T follicular helper cell (primary cell): ENCODE results near the gene ANK2.
A peak's percentile ranks its signal among the peaks of the same experiment; 100 is the strongest.

Experiments used
- DNase-seq: peaks from one replicate; pipeline ENCODE4 v3.0.0-alpha.2; 2020; ENCODE audit warnings: low read depth

ANK2 gene

GRCh38 chr4:113344100-113344499 is 294.6 kb downstream of the ANK2 start:
- DNase-seq: no peak

GRCh38 chr4:113347245-113347644 is 297.8 kb downstream of the ANK2 start:
- no peak for DNase-seq

GRCh38 chr4:113349430-113349829 is 300.0 kb downstream of the ANK2 start:
- no peak for DNase-seq

GRCh38 chr4:113350576-113350975 is 301.1 kb downstream of the ANK2 start:
- DNase-seq: no peak

- DNase-seq: peak; percentile 13
Measured at GRCh38 chr4:113355550-113356371, 306.3 kb downstream of the ANK2 start.

GRCh38 chr4:113356453-113356852 is 307.0 kb downstream of the ANK2 start:
- no peak for DNase-seq

GRCh38 chr4:113358784-113359183 is 309.3 kb downstream of the ANK2 start:
- no peak for DNase-seq

- no peak for DNase-seq
Measured at GRCh38 chr4:113365377-113365776, 315.9 kb downstream of the ANK2 start.

GRCh38 chr4:113368056-113368455 is 318.6 kb downstream of the ANK2 start:
- no peak for DNase-seq

- no peak for DNase-seq
Measured at GRCh38 chr4:113371111-113371510, 321.7 kb downstream of the ANK2 start.

GRCh38 chr4:113375964-113376666 is 326.7 kb downstream of the ANK2 start:
- no peak for DNase-seq

GRCh38 chr4:113378836-113379235 is 329.4 kb downstream of the ANK2 start:
- no peak for DNase-seq

GRCh38 chr4:113382704-113383103 is 333.3 kb downstream of the ANK2 start:
- no peak for DNase-seq

GRCh38 chr4:113383111-113383785 is 333.8 kb downstream of the ANK2 start:
- DNase-seq: no peak

- DNase-seq: no peak
Measured at GRCh38 chr4:113384600-113384999, 335.1 kb downstream of the ANK2 start.

GRCh38 chr4:113385281-113385899 is 335.9 kb downstream of the ANK2 start:
- no peak for DNase-seq

GRCh38 chr4:113389160-113389559 is 339.7 kb downstream of the ANK2 start:
- no peak for DNase-seq

GRCh38 chr4:113390850-113391249 is 341.4 kb downstream of the ANK2 start:
- no peak for DNase-seq

- no peak for DNase-seq
Measured at GRCh38 chr4:113394108-113394729, 344.8 kb downstream of the ANK2 start.

GRCh38 chr4:113394730-113395530 is 345.5 kb downstream of the ANK2 start:
- peak; percentile 16 for DNase-seq

GRCh38 chr4:113397114-113397701 is 347.8 kb downstream of the ANK2 start:
- no peak for DNase-seq
